GM19372 (cell line): Measurements from ENCODE around the gene RNU6-9.

Source experiments
- ATAC-seq: cut with Tn5 transposase; IDR thresholded peaks from one replicate; pipeline ENCODE4 v1.9.1; 2021; ENCODE audit warnings: mild to moderate bottlenecking, low read depth, moderate library complexity; ENCODE audit not compliant: unreplicated experiment

RNU6-9 gene

GRCh38 chr19:896434-896833 is 3.1 kb downstream of the RNU6-9 start:
- no peak for ATAC-seq

GRCh38 chr19:896999-897398 is 3.7 kb downstream of the RNU6-9 start:
- no peak for ATAC-seq

GRCh38 chr19:897442-898039 is 4.3 kb downstream of the RNU6-9 start:
- no peak for ATAC-seq

- ATAC-seq, result no peak
These were observed 5.4 kb downstream of the RNU6-9 start for GRCh38 chr19:898663-899062.

GRCh38 chr19:899336-900042 is 6.2 kb downstream of the RNU6-9 start:
- ATAC-seq, result no peak

GRCh38 chr19:900043-900301 is 6.7 kb downstream of the RNU6-9 start:
- no peak for ATAC-seq

GRCh38 chr19:900302-901111 is 7.2 kb downstream of the RNU6-9 start:
- no peak for ATAC-seq

- no peak for ATAC-seq
These were observed 8.2 kb downstream of the RNU6-9 start for GRCh38 chr19:901216-902092.

- ATAC-seq, result no peak
These were observed 8.7 kb downstream of the RNU6-9 start for GRCh38 chr19:902093-902370.

- ATAC-seq, result no peak
These were observed 9.4 kb downstream of the RNU6-9 start for GRCh38 chr19:902446-903226.

GRCh38 chr19:903266-903797 is 10.0 kb downstream of the RNU6-9 start:
- ATAC-seq, result no peak

- ATAC-seq, result no peak
These were observed 11.3 kb downstream of the RNU6-9 start for GRCh38 chr19:904545-904944.

GRCh38 chr19:906480-906879 is 13.2 kb downstream of the RNU6-9 start:
- no peak for ATAC-seq

GRCh38 chr19:907183-907853 is 14.0 kb downstream of the RNU6-9 start:
- ATAC-seq, result no peak

- ATAC-seq, result no peak
These were observed 18.1 kb downstream of the RNU6-9 start for GRCh38 chr19:911197-912033.

- ATAC-seq, result no peak
These were observed 19.1 kb downstream of the RNU6-9 start for GRCh38 chr19:912181-913079.

- no peak for ATAC-seq
These were observed 19.9 kb downstream of the RNU6-9 start, which contains the start of gene R3HDM4 for GRCh38 chr19:913080-913748. TSS of gene R3HDM4 (minus strand) at chr19:913219. CDS start at chr19:913157, 62 bp downstream.
